ENCODE results near the gene SLC9A7. TPM values are rescaled to one million over a fixed set of nuclear protein-coding genes. Genes with fewer than 3 reads are reported as not detected.
A peak's percentile ranks its signal among the peaks of the same experiment; 100 is the strongest.

The SLC9A7 gene
- total RNA-seq, 1 donor from 2014 or later, result 8.2 TPM

GRCh38 chrX:46673620-46674359 is 85.1 kb downstream of the SLC9A7 start:
- no peaks in the 10 kb centered on the region for H3K36me3 ChIP-seq (ENCODE audit: control insufficient read depth, insufficient read depth, low read length)
- no peak overlapping the region for H3K4me3 ChIP-seq (ENCODE audit: low read depth, low read length)
- FAIRE-seq (no peak), DNase-seq (ENCODE audit: low read depth) (no peak)
- no peak for TF ChIP-seq CTCF (IDR thresholded peaks at IDR 0.05; ENCODE audit: insufficient read depth, low read length, severe bottlenecking)
- H3K27me3 ChIP-seq (ENCODE audit: control insufficient read depth, insufficient read depth, low read length), result no peaks in the 10 kb centered on the region

GRCh38 chrX:46670316-46670715 is 88.6 kb downstream of the SLC9A7 start:
- no peak for DNase-seq (ENCODE audit: low read depth)
- Histone ChIP-seq H3K36me3 (ENCODE audit: control insufficient read depth, insufficient read depth, low read length) (no peaks in the 10 kb centered on the region), H3K27me3 (ENCODE audit: control insufficient read depth, insufficient read depth, low read length) (no peaks in the 10 kb centered on the region), H3K4me3 (ENCODE audit: low read depth, low read length) (no peak overlapping the region)
- no peak for TF ChIP-seq CTCF (IDR thresholded peaks at IDR 0.05; ENCODE audit: insufficient read depth, low read length, severe bottlenecking)
- FAIRE-seq, result no peak

- FAIRE-seq, result no peak
- H3K36me3 ChIP-seq (ENCODE audit: control insufficient read depth, insufficient read depth, low read length), result no peaks in the 10 kb centered on the region
- DNase-seq (ENCODE audit: low read depth), result no peak
- no peak overlapping the region for H3K4me3 ChIP-seq (ENCODE audit: low read depth, low read length)
- no peaks in the 10 kb centered on the region for H3K27me3 ChIP-seq (ENCODE audit: control insufficient read depth, insufficient read depth, low read length)
- TF ChIP-seq CTCF (IDR thresholded peaks at IDR 0.05; ENCODE audit: insufficient read depth, low read length, severe bottlenecking), result no peak
Measured at GRCh38 chrX:46666831-46667230, 92.1 kb downstream of the SLC9A7 start.

GRCh38 chrX:46665232-46666152 is 93.4 kb downstream of the SLC9A7 start:
- Histone ChIP-seq H3K4me3 (ENCODE audit: low read depth, low read length) (no peak overlapping the region), H3K27me3 (ENCODE audit: control insufficient read depth, insufficient read depth, low read length) (no peaks in the 10 kb centered on the region), H3K36me3 (ENCODE audit: control insufficient read depth, insufficient read depth, low read length) (no peaks in the 10 kb centered on the region)
- peak; percentile 85 for DNase-seq (ENCODE audit: low read depth)
- TF ChIP-seq CTCF (IDR thresholded peaks at IDR 0.05; ENCODE audit: insufficient read depth, low read length, severe bottlenecking), result no peak
- no peak for FAIRE-seq

- no peak for TF ChIP-seq CTCF (IDR thresholded peaks at IDR 0.05; ENCODE audit: insufficient read depth, low read length, severe bottlenecking)
- no peak for DNase-seq (ENCODE audit: low read depth)
- Histone ChIP-seq H3K27me3 (ENCODE audit: control insufficient read depth, insufficient read depth, low read length) (no peaks in the 10 kb centered on the region), H3K4me3 (ENCODE audit: low read depth, low read length) (no peak overlapping the region), H3K36me3 (ENCODE audit: control insufficient read depth, insufficient read depth, low read length) (no peaks in the 10 kb centered on the region)
- no peak for FAIRE-seq
Measured at GRCh38 chrX:46662188-46662958, 96.5 kb downstream of the SLC9A7 start.

Measured in bronchial epithelial cell (primary cell).